ENCODE data around the gene GPC3.
"Not testable (repeated sequence)": the region's sequence is repeated elsewhere in the genome, so short reads cannot be mapped to it uniquely, and the experiment has no call there.

GPC3 gene

GRCh38 chrX:133638285-133638684 lies 347.1 kb downstream of the GPC3 start:
- no peak overlapping the region for H3K4me3 ChIP-seq (ENCODE audit: low read length)
- no peaks in the 10 kb centered on the region for H3K4me1 ChIP-seq (ENCODE audit: control insufficient read depth, insufficient read depth, low read length)
- no peaks in the 10 kb centered on the region for H3K36me3 ChIP-seq (ENCODE audit: control insufficient read depth, insufficient read depth, low read length)
- H3K9me3 ChIP-seq (ENCODE audit: control insufficient read depth, low read length), result no peaks in the 10 kb centered on the region
- no peak overlapping the region for H3K9ac ChIP-seq (ENCODE audit: low read length)
- no peaks in the 10 kb centered on the region for H3K27me3 ChIP-seq (ENCODE audit: control insufficient read depth, insufficient read depth, low read length)

- H3K4me3 ChIP-seq (ENCODE audit: low read length), result no peak overlapping the region
- H3K36me3 ChIP-seq (ENCODE audit: control insufficient read depth, insufficient read depth, low read length), result no peaks in the 10 kb centered on the region
- no peak overlapping the region for H3K9ac ChIP-seq (ENCODE audit: low read length)
- no peaks in the 10 kb centered on the region for H3K4me1 ChIP-seq (ENCODE audit: control insufficient read depth, insufficient read depth, low read length)
- no peaks in the 10 kb centered on the region for H3K9me3 ChIP-seq (ENCODE audit: control insufficient read depth, low read length)
- no peaks in the 10 kb centered on the region for H3K27me3 ChIP-seq (ENCODE audit: control insufficient read depth, insufficient read depth, low read length)
These were observed 347.6 kb downstream of the GPC3 start for GRCh38 chrX:133637765-133638164.

GRCh38 chrX:133636009-133636408 lies 349.4 kb downstream of the GPC3 start:
- no peak overlapping the region for H3K9ac ChIP-seq (ENCODE audit: low read length)
- H3K4me1 ChIP-seq (ENCODE audit: control insufficient read depth, insufficient read depth, low read length), result no peaks in the 10 kb centered on the region
- no peaks in the 10 kb centered on the region for H3K9me3 ChIP-seq (ENCODE audit: control insufficient read depth, low read length)
- H3K36me3 ChIP-seq (ENCODE audit: control insufficient read depth, insufficient read depth, low read length), result no peaks in the 10 kb centered on the region
- H3K27me3 ChIP-seq (ENCODE audit: control insufficient read depth, insufficient read depth, low read length), result no peaks in the 10 kb centered on the region
- H3K4me3 ChIP-seq (ENCODE audit: low read length), result no peak overlapping the region

GRCh38 chrX:133634416-133634815 lies 351.0 kb downstream of the GPC3 start:
- Histone ChIP-seq H3K4me1 (ENCODE audit: control insufficient read depth, insufficient read depth, low read length) (no peaks in the 10 kb centered on the region), H3K4me3 (ENCODE audit: low read length) (no peak overlapping the region), H3K27me3 (ENCODE audit: control insufficient read depth, insufficient read depth, low read length) (no peaks in the 10 kb centered on the region), H3K36me3 (ENCODE audit: control insufficient read depth, insufficient read depth, low read length) (no peaks in the 10 kb centered on the region), H3K9ac (ENCODE audit: low read length) (no peak overlapping the region), H3K9me3 (ENCODE audit: control insufficient read depth, low read length) (no peaks in the 10 kb centered on the region)

DNA sequence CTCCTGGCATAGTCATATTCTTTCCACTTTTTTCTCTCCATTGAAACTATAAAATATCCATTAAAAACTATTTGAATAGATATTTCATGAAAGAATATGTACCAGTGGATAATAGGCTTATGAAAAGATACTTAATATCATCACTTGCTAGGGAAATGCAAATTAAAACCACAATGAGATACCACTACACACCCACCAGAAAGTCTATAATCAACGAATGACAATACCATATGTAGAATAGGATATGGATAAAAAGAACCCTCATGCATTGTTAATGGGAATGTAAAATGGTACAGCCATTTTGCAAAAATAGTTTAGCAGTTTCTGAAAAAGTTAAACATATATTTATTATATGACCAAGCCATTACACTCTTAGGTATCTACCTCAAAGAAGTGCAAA lies 351.4 kb downstream of the GPC3 start:
- H3K9ac ChIP-seq (ENCODE audit: low read length), result no peak overlapping the region
- no peaks in the 10 kb centered on the region for H3K9me3 ChIP-seq (ENCODE audit: control insufficient read depth, low read length)
- no peak overlapping the region for H3K4me3 ChIP-seq (ENCODE audit: low read length)
- no peaks in the 10 kb centered on the region for H3K4me1 ChIP-seq (ENCODE audit: control insufficient read depth, insufficient read depth, low read length)
- no peaks in the 10 kb centered on the region for H3K36me3 ChIP-seq (ENCODE audit: control insufficient read depth, insufficient read depth, low read length)
- no peaks in the 10 kb centered on the region for H3K27me3 ChIP-seq (ENCODE audit: control insufficient read depth, insufficient read depth, low read length)

DNA sequence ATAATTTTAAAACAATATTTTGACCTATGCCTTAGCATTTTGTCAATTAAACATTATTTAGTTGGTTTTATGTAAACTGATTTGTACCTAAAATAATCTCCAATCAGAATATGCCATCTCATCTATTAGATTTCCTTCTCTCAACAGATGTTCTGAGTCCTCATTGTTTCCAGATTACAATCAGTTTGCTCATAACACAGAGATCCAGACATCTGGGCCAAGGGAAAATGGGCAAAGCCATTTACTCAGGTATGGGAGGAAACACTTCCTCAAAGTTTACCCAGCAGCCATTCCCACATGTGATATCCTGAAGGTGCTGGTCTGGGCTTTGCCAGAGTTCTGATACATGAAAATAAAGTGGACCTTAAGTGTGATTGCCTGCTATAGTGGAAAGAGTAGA lies 352.2 kb downstream of the GPC3 start:
- Histone ChIP-seq H3K4me3 (ENCODE audit: low read length) (no peak overlapping the region), H3K36me3 (ENCODE audit: control insufficient read depth, insufficient read depth, low read length) (no peaks in the 10 kb centered on the region), H3K9ac (ENCODE audit: low read length) (no peak overlapping the region), H3K27me3 (ENCODE audit: control insufficient read depth, insufficient read depth, low read length) (no peaks in the 10 kb centered on the region), H3K9me3 (ENCODE audit: control insufficient read depth, low read length) (no peaks in the 10 kb centered on the region), H3K4me1 (ENCODE audit: control insufficient read depth, insufficient read depth, low read length) (no peaks in the 10 kb centered on the region)

- H3K36me3 ChIP-seq (ENCODE audit: control insufficient read depth, insufficient read depth, low read length), result no peaks in the 10 kb centered on the region
- H3K27me3 ChIP-seq (ENCODE audit: control insufficient read depth, insufficient read depth, low read length), result no peaks in the 10 kb centered on the region
- no peak overlapping the region for H3K9ac ChIP-seq (ENCODE audit: low read length)
- H3K9me3 ChIP-seq (ENCODE audit: control insufficient read depth, low read length), result no peaks in the 10 kb centered on the region
- no peak overlapping the region for H3K4me3 ChIP-seq (ENCODE audit: low read length)
- H3K4me1 ChIP-seq (ENCODE audit: control insufficient read depth, insufficient read depth, low read length), result no peaks in the 10 kb centered on the region
These were observed 355.0 kb downstream of the GPC3 start for GRCh38 chrX:133630362-133630761.

GRCh38 chrX:133627673-133628072 lies 357.7 kb downstream of the GPC3 start:
- no peaks in the 10 kb centered on the region for H3K9me3 ChIP-seq (ENCODE audit: control insufficient read depth, low read length)
- no peaks in the 10 kb centered on the region for H3K36me3 ChIP-seq (ENCODE audit: control insufficient read depth, insufficient read depth, low read length)
- no peak overlapping the region for H3K4me3 ChIP-seq (ENCODE audit: low read length)
- H3K9ac ChIP-seq (ENCODE audit: low read length), result no peak overlapping the region
- H3K4me1 ChIP-seq (ENCODE audit: control insufficient read depth, insufficient read depth, low read length), result no peaks in the 10 kb centered on the region
- no peaks in the 10 kb centered on the region for H3K27me3 ChIP-seq (ENCODE audit: control insufficient read depth, insufficient read depth, low read length)

GRCh38 chrX:133621384-133621783 lies 364.0 kb downstream of the GPC3 start:
- H3K9ac ChIP-seq (ENCODE audit: low read length); H3K4me3 ChIP-seq (ENCODE audit: low read length); H3K9me3 ChIP-seq (ENCODE audit: control insufficient read depth, low read length); H3K36me3 ChIP-seq (ENCODE audit: control insufficient read depth, insufficient read depth, low read length); H3K27me3 ChIP-seq (ENCODE audit: control insufficient read depth, insufficient read depth, low read length); H3K4me1 ChIP-seq (ENCODE audit: control insufficient read depth, insufficient read depth, low read length): not testable (repeated sequence)

DNA sequence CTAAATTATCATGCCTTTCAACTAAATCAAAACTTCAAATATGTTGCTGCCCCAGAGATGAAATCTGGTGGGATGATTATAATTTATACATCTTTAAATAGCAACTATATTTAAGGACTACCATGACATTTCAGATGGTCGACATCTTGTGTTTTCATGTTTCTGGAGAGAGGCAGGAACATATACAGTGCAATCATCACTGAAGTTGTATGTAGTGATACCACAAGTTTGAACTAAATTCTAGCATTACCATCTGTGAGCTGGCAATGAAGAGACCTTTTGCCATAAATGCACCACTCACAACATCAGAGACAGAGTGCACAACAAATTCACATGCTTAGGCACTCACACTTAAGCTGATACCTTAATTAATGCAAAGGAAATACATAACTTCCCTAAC lies 373.7 kb downstream of the GPC3 start:
- Histone ChIP-seq H3K27me3 (ENCODE audit: control insufficient read depth, insufficient read depth, low read length) (no peaks in the 10 kb centered on the region), H3K4me1 (ENCODE audit: control insufficient read depth, insufficient read depth, low read length) (peaks cover 9% of the 10 kb centered on the region), H3K36me3 (ENCODE audit: control insufficient read depth, insufficient read depth, low read length) (no peaks in the 10 kb centered on the region), H3K4me3 (ENCODE audit: low read length) (no peak overlapping the region), H3K9ac (ENCODE audit: low read length) (no peak overlapping the region), H3K9me3 (ENCODE audit: control insufficient read depth, low read length) (no peaks in the 10 kb centered on the region)

DNA sequence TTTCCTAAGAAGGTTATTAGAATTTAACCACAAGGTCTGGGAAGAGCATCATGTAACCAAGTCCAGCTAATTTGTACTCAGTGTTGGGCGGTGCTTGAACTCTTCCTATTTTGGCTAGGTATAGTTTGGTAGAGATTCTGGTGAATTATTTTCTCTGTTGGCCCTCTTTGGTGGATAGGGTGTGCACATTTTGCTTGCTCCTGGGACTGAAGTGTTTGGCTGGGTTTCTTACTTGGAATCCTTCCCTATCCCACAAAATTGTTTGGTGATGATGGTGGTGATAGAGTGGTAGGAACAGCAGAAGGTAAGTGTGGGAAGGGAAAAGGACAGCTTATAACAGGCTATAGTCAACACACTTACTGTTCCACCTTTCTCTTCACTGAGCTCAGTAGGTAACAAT lies 375.3 kb downstream of the GPC3 start:
- no peaks in the 10 kb centered on the region for H3K9me3 ChIP-seq (ENCODE audit: control insufficient read depth, low read length)
- H3K4me3 ChIP-seq (ENCODE audit: low read length), result no peak overlapping the region
- no peaks in the 10 kb centered on the region for H3K27me3 ChIP-seq (ENCODE audit: control insufficient read depth, insufficient read depth, low read length)
- H3K36me3 ChIP-seq (ENCODE audit: control insufficient read depth, insufficient read depth, low read length), result no peaks in the 10 kb centered on the region
- H3K9ac ChIP-seq (ENCODE audit: low read length), result no peak overlapping the region
- peaks cover 9% of the 10 kb centered on the region for H3K4me1 ChIP-seq (ENCODE audit: control insufficient read depth, insufficient read depth, low read length)

DNA sequence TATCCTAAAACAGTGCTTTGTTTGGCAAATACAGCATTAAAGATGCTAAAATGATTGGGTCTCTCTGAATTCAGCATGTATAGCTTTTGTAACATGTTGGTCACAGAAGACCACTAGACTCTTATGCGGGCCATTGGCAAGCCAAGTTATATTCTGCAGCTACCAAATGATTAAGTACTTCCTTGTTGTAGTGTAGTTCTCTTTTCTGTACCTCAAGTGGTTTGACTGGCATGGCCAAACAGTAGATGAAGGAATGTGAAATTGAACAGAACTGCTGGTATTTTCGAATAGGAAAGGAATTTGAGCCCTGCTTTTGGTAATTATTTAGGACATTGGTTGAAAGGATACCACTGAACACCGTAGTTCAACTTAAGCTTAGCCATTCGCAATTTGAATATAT lies 376.2 kb downstream of the GPC3 start:
- H3K27me3 ChIP-seq (ENCODE audit: control insufficient read depth, insufficient read depth, low read length), result no peaks in the 10 kb centered on the region
- H3K9me3 ChIP-seq (ENCODE audit: control insufficient read depth, low read length), result no peaks in the 10 kb centered on the region
- H3K9ac ChIP-seq (ENCODE audit: low read length), result no peak overlapping the region
- H3K4me3 ChIP-seq (ENCODE audit: low read length), result no peak overlapping the region
- H3K36me3 ChIP-seq (ENCODE audit: control insufficient read depth, insufficient read depth, low read length), result no peaks in the 10 kb centered on the region
- H3K4me1 ChIP-seq (ENCODE audit: control insufficient read depth, insufficient read depth, low read length), result peaks cover 9% of the 10 kb centered on the region

DNA sequence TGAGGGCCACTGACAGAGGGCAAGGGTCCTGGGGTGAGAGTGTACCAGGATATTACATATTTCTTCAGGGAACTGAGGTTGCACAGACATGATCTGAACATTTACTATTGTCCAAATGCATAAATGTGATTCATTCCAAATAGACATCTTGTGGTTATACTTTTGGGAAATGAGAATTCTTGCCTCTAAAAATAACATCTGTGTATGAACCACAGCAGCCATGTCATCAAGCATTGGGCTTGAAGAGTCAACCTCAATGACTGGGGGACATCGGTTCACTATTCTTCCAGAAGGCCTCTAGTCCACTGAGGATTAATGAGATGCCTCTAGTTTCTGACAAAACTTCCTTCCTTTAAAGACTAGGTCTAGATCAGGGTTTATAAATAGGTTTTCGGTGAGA lies 377.0 kb downstream of the GPC3 start:
- peaks cover 9% of the 10 kb centered on the region for H3K4me1 ChIP-seq (ENCODE audit: control insufficient read depth, insufficient read depth, low read length)

More for the DNA sequence above, 377.0 kb downstream of the GPC3 start:
- no peaks in the 10 kb centered on the region for H3K27me3 ChIP-seq (ENCODE audit: control insufficient read depth, insufficient read depth, low read length)
- no peak overlapping the region for H3K4me3 ChIP-seq (ENCODE audit: low read length)
- no peaks in the 10 kb centered on the region for H3K9me3 ChIP-seq (ENCODE audit: control insufficient read depth, low read length)
- no peak overlapping the region for H3K9ac ChIP-seq (ENCODE audit: low read length)
- H3K36me3 ChIP-seq (ENCODE audit: control insufficient read depth, insufficient read depth, low read length), result no peaks in the 10 kb centered on the region

Data from mucosa of stomach (tissue), 1 donor.